ENCODE measurements around the gene CDK17.

The CDK17 gene

DNA sequence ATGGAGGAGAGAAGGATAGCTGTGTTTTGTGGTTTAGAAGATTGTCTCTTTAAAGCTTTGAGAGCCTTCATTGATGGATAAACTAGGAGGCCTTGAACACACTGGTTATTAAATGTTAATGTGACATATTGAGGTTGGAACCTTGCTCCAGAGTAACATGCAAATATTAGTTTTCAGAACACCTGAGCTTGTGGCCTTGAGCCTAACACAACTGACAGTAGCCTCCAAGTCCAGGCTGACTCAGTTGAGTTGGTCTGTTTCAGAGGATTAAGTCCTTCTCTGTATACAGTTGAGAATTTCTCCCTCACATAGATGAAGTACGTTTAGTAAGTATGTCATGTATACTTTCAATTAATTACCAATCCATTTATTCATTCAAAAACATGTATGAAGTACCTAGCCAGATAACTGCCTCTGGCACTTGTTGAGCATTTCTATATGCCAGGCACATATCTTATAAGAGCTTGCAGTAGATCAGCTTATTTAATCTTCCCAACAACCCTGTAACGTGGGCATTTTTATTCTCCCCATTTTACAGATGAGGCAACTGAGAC, 142.6 kb downstream of the CDK17 start:
- no peak for DNase-seq

DNA sequence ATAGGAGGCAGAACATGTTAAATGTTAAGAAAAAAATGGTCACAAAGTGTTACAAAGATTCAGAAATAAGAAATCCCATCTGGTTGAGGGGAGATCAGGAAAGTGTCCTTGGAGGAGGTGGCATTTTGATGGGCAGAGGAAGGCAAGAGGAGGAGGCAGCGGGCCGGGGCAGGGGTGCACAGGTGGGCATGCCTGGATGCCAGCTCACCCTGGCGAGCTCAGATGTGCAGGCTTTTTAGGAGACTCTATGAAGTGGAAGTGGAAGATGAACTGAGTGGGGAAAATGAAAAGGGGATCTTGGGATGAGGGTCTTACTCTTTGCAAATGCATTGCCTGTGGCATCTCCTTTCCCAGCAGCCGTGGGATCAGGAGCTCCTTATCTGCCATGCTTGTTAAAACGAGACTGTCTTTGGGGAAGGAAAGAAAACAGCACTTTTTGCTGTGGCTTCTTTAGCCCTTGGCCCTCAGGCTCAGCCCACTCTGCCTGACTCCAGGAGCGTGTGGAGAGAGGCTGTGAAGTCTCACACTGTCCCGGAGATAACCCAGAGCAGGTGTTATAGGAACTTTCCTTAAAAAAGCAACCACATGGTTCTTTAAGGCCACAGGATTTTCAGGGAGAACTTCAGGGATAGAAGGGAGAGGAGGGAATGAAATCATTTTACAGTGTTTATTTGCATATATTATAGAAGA, 143.4 kb downstream of the CDK17 start:
- no peak for DNase-seq

DNA sequence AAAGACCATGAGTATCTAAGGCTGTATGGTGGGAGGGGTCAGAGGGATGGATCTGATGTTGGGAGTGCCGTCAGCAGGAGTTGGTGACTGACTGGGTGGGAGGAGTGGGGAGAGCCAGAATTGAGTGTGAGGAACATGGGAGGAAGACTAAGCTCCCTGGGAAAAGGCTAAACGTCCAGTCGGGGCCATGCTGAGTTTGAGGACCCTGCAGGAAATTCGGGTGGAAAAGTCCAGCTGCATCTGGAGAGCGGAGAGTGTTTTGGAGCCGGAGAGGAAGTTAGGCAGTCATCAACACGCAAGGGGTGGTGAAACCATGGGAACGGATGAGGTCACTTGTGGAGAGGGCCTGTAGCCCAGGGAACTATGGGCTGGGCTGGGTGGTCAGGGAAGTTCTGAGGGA, 145.2 kb downstream of the CDK17 start:
- no peak for DNase-seq

DNA sequence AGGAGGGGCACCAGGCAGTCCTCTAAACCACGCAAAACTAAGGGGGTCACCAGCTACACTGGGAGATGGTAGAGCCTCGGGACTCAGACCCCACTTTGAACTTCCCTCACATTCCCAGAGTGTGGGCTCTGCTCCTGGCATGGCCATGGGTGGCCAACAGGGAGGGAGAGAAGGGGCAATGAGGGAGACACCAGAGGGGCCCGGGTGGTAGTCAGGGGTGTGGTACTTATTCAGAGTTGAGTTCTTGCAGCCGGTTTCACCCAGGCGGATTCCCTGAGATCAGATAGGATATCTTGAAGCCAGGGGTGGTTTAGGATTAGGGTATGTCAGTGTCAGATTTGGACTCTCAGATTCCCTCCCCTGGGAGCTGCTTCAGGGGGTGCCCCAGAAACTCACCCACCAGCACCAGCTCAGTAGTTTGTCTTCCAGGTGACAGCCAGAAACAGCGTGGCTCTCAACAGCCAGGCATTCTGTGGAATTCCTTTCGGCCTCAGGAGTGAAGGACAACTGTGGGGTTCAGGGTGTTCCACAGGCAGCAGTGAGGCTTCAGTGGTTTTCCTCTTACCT, 150.0 kb downstream of the CDK17 start:
- DNase-seq = no peak

DNA sequence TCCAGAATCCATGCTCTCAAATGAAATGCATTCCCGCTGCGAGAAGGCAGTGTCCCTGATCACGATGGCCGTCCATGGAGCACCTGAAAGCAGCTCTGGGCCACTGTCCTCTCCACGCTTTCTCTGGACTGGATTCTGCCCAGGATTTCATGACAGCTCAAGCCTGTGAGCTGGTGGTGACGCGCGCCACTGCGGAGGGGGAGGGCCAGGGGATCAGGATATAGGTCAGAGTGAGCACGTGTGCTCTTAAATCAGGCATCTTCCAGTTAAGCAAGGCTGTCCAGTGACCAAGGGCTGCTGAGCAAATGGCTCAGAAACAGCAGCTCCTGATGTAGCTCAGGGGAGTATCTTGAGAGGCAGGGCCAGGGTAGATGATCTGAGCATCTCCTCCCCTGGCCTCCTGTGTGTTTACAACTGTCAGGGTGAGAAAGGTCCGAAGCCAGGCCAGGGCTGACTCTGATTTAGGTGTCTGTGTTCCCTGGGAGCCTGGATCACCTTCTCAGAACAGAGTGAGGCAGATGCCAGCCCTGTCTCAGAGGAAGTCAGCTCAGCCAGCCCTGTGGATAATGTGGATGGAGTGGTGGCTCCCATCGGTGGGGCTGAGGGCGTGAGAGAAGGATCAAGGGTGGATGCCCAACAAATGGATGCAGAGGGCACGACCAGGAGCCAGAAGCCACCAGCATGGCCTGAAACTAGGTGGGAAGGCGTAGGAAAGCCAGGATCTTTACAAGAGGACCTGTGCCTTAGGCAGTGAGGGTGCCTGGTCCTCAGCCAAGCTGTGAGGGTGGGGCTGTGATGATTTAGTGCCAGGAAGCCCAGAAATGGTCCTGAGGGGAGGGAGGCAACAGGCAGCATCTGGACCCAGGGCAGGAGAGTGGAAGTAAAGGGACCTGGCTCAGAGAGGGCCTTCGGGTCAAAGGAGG, 150.8 kb downstream of the CDK17 start:
- no peak for DNase-seq

DNA sequence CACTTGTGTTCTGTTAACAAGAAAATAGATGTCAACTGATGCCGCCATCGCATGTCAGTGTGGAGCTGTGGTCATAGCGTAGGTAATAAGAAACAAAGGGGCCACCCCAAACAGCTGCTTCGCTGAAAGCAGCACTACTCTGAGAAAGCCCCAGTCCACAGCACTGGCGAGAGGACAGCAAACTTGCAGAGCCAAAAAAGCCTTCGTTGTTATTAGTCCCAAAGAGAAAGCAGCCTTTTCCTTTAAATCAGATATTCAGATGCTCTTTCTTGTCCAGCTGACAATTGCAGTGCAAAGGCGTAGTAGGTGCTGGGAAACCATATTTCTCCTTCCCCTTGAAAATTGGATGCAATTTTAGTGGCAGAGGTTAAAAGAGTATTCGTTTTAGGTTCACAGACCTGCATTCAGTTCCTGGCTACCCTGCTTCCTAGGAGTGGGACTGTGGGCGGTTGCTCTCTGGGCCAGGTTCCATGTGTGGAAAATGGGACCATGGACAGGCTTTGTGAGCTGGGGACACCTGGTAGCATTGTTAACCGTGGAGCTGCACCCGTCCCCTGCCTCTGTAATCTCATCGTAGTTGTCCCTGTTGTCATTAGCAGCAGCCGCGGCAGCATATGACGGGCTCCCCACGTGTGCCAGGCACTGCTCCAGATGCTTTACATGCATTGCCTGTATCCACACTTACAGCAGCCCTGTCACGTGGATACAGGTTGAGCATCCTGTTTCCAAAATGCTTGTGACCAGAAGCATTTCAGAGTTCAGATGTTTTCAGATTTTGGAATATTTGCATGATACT, 151.9 kb downstream of the CDK17 start:
- DNase-seq = no peak

DNA sequence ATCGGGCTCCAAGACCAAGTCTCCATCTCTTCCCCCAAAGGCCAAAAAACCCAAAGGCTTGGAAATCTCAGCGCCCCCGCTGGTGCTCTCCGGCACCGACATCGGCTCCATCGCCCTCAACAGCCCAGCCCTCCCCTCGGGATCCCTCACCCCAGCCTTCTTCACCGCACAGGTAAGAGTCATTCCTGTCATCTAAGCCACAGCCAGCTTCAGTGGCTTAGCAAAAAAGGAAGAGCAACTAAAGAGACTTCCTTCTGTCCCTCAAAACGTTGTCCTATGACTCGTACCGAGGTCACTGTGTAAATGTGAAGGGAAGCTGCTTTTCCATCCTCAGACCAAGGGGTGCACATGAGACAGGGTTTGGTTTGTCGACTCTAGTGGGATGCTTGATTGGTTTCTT, 152.7 kb downstream of the CDK17 start:
- peak; percentile 36 for DNase-seq

DNA sequence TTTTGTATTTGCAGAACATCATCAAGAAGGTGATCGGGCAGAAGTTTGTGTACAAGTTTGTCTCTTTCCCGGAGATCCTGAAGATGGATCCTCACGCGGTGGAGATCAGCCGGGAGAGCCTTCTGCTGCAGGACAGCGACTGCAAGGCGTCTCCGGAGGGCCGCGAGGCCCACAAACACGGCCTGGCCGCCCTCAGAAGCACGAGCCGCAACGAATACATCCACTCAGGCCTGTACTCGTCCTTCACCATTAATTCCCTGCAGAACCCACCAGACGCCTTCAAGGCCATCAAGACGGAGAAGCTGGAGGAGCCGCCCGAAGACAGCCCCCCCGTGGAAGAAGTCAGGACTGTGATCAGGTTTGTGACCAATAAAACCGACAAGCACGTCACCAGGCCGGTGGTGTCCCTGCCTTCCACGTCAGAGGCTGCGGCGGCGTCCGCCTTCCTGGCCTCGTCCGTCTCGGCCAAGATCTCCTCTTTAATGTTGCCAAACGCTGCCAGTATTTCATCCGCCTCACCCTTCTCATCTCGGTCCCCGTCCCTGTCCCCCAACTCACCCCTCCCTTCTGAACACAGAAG, 153.2 kb downstream of the CDK17 start:
- no peak for DNase-seq

DNA sequence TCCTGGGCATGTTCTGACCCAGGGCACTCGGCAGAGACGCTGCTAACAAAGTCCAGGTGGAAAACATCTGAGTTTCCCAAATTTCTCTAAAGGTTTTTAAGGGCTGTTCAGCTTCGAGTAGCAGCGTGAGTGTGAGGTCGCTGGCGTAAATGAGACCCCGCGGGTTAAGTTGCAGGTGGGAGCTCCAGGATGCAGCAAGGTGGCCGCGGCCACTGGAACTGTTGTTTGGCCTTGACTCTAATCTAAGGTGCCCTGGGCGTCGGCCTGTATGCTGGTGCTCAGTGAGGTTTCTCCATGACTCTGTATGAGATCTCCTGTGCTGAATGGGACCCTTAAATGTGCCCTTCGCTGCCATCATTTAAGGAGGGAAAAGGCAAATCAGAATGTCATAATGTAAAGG, 155.4 kb downstream of the CDK17 start:
- no peak for DNase-seq

DNA sequence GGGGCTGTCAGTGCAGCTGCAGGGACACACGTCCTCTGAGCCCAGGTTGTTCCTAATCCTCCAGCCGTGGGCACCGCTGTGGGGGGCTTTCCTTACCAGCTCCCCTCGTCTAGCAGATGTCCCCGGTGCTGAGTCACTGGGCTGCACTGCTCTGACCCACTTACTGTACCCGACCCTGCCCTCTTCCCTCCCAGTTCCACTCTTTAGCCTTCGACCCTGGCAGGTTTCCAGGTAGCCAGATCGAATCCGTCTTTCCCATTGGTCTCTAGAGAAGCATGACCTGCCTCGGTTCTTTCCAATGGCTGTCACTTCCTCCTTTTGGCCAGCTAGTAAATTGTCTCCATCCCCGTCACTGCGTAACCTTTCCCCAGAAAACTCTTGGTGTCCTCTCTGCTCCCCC, 157.6 kb downstream of the CDK17 start:
- DNase-seq = no peak

DNA sequence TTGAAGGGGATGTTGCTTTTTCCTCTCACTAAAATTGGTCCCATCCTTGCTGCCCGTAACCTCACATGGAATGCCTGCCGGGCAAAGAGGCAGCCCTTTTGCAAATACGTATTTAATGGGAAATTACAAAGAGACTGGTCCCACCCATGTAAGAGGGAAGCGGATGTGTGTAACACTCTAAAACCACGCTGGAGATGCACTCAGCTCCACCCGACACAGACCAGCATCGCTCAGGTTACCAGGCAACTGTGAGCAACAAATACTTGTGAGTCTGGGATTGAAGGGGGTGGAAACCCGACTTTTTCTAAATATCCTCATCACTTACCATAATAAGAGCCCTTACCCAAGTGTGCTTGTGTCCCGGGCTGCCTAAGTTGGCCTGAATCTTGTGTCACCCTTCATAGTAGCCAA, 158.4 kb downstream of the CDK17 start:
- DNase-seq = peak; percentile 57

DNA sequence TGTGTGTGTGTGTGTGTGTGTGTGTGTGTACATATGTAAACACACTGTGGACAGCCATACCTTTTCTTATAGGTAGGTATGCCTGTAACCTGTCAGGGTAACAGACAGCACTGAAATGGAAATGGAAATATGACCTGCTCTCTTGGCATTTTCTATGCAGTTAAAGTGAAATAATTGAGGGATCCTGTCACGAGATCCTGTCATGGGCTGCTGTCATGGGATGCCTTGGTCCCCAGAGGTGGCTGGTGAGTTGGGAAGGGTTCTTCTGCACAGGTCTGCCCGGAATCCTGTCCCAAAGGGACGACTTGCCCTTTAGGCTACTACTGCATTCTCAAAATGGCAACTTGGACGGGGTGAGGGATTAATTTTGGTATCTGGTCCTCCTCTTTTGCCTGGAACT, 158.8 kb downstream of the CDK17 start:
- DNase-seq = no peak

DNA sequence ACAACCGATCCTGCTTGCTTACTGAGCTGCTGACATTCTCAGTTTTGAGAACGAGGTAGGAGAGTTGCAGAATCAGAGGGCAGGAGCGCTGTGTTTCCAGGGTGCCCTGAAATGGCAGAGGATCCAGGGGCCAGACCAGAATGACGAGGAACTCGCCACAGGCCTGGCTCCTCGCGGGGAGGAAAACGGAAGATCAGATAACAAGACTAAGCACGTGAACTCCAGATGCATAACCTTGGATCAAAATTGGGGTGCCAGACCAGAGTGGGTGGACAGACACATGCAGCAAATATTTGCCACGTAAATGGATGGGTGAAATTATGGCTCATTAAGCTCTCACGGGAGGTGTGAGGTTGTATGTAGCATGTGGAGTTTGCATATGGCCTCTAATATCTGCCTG, 159.6 kb downstream of the CDK17 start:
- no peak for DNase-seq

DNA sequence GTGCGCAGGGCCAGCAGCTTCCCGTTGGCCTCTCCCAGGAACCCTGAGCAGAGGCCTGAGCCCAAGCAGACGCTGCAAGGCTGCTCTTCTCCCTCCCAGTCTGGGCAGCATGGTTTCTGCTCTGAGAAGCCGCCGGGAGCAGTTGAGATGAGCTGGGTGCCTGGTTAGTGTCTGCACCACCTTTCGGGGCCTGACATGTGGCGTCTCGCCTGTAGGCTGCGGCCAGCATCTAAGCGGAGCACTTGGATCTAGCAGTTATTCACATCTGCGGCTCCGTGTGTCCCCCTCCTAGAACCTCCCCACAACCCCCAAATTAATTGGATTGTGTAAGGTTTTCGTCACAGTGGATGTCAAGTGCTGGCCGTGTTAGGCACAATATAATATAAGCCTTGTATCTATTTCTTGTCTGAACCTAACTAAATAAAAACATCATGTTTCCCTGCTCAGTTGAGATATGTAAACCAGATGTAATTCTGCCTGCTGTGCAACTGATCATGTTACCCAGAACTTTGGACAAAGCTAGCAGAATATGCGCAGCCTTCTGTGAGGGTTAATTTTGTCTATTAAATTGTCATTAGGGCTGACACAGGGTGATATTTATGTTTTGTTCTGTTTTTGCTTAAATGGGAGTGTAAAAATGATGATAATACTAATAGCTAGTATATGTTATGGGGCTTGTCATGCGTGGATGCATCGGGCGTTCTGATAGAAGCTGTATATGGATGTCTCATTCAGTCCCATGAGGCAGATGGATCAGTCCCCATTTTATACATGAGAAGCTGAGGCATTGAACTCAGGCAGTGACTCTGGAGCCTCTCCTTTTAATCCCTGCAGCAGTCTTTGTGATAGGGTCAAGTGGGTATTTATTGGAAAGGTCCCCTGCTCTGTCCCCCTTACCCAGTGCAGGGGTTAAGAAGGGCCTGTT, 160.3 kb downstream of the CDK17 start:
- no peak for DNase-seq

DNA sequence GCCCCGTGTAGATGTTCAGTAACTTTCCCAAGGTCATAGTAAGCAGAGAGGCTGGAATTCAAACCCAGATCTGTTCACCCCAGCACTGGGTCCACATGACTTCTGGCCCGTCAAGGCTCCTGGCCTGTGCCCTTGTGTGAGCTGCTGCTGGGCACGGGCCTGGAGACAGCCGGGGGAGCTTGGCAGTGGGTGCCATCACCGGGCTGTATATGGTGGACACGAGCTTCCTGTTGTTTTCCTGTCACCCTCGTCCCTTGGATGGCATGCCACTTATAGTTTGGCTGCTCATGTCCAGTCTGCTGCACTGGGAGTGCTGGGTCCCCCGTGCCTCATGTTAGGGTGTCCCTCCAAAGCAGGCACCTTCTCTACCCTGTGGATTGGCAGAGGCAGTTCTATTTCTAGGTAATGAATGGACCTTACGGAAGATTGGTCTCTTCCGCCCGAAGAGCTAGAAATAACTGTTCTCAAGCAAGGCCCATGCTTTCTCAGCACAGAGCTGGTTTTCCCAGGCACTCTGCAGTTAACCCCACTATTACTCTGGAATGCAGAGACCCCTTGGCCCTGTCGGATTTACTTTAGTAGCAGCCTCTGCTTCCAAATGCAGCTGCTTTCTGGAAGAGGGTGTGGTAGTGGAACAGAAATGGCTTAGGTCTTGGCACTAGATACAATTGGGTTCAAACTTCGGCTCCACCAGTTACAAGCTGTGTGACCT, 161.7 kb downstream of the CDK17 start:
- DNase-seq = no peak

DNA sequence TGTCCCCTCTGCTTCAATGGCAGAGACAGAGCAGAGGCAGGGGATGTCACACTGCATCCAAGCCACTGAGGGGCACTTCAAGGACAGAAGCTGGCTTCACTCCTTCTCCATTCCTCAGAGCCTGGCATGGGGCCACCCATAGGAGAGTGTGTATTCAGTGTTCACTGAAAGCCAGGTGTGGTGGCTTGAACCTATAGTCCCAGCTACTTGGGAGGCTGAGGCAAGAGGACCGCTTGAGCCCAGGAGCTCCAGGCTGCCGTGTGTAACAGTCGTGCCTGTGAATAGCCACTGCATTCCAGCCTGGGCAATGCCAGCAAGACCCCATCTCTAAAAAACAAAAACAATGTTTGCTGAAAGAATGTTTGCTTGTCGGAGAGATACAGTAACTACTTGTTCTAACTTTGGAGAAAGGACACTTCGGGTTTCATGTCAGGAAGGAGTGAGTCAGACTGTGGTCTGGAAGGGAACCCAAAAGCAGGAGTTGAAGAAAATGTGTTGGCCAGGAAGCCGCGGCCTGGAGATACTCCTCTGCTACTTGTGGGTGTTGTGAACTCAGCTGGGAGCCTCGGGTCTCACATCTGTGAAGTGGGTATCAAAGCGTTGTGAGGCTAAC, 162.7 kb downstream of the CDK17 start:
- peak; percentile 67 for DNase-seq

DNA sequence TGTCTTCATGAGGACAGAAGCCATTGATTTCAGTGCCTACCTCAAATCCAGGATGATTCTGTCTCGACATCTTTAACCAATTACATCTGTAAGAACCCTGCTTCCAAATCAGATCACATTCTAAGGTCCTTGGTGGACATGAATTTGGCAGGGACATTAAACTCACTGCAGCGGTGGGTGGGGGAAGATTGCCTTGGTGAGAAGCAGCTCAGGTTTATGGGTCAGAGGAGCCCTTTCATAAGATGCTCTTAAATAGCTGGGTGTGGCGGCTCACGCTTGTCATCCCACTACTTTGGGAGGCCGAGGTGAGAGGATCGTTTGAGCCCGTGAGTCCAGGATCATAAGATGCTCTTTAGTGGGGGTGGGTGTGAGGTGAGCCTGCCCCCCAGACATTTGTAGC, 163.2 kb downstream of the CDK17 start:
- no peak for DNase-seq

DNA sequence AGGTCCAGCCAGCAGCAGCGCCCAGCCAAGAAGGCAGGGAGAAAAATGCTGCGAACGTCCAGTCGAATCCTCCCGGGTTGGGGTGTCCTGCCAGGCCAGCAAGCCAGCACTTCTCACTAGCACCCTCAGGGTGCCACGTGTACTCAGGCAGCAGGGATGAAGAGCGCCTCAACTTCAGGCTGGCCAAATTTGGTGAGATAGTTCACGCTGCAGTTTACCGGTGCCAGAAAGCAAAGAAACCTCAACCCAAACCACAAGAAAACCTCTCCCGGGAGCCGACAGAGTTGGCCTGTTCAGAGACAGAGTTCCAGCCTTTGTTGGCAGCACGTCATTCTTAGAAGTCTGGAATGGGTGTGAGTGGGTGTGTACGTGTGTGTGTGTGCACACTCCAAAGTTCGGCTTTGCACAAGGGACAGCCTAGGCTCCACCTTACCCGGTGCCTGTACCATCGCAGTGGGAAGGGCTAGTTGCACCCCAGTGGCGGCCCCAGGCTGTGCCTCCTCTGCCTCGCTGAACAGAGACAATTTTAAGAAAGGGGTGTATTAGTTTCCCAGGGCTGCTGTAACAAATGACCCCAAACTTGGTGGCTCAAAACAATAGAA, 163.9 kb downstream of the CDK17 start:
- DNase-seq = peak; percentile 59

DNA sequence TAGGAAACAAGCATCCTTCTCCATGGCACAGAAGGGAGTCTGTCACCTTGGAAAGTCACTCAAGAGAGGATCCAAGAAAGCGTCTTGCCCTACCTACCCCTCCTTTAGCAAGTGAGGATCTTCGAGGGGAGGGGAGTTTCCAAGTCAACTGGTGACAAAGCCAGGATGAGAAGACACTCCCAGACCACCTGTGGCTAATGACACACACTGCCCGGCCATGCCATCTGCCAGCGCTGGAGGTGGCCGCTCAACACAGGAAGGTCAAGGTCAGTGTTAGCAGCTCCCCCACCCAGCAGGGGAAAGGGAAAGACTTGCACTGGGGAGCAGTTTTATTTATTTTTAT, 164.8 kb downstream of the CDK17 start:
- no peak for DNase-seq
